C4-2B (cell line): ENCODE data around the gene UVSSA.

Experiments used
- H3K27ac ChIP-seq: fragments of 450-650 bp; 2 replicates; pipeline ENCODE4 v1.5.1; 2017
- ZFX ChIP-seq: fragments of 450-650 bp; IDR thresholded peaks from 2 replicates; pipeline ENCODE4 v1.6.1; 2017
- TF ChIP-seq, protein P1 (sequence below): fragments of 450-650 bp; conservative IDR thresholded peaks from 2 replicates; pipeline ENCODE4 v1.5.1; 2017; ENCODE audit warnings: mild to moderate bottlenecking

UVSSA gene

DNA sequence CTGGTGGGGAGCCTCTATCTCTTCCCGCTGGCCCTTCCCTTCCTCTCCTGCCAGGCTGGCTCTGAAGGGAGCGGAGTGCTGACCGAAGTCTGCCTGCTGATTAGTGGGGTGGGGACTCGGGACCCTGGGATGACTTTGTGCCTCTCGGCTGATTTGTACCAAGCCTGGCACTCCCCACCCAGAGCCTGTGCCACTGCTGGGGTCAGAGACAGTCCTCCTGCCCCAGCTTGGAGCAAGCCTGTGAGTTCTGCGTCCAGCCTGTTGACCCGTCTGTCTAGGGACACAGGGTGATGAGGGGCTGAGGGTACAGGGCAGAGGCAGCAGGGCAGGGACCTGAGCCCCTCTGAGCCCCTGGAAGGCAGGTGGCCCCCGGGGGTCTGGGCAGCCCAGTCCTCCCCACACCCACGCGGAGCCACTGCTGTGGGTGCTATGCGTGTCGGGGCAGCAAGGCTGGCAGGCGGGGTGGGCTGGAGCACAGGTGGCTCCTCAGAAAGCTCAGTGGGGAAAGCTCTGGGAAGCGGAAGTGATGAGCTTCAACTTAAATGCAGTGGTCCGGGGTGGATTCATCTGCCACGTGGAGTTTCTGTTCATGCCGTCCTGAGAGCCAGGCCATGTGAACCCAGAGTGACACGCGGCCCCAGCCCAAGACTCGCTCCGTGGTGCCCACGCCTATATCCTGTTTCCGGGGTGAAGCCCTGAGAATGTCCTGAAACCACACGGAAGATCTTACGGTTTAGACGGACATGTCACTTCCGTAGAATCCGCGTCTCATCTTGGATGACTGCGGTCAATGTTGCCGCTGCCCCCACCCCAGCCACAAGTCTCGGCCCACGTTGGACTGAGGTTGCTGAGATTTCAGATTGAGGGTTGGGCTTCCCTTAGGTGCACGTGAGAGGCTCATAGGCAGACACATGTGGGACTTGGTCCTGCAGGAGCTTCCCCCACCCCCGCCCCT lies 21.1 kb upstream of the UVSSA start:
- no peak for TF ChIP-seq ZFX
- TF ChIP-seq, protein P1, sequence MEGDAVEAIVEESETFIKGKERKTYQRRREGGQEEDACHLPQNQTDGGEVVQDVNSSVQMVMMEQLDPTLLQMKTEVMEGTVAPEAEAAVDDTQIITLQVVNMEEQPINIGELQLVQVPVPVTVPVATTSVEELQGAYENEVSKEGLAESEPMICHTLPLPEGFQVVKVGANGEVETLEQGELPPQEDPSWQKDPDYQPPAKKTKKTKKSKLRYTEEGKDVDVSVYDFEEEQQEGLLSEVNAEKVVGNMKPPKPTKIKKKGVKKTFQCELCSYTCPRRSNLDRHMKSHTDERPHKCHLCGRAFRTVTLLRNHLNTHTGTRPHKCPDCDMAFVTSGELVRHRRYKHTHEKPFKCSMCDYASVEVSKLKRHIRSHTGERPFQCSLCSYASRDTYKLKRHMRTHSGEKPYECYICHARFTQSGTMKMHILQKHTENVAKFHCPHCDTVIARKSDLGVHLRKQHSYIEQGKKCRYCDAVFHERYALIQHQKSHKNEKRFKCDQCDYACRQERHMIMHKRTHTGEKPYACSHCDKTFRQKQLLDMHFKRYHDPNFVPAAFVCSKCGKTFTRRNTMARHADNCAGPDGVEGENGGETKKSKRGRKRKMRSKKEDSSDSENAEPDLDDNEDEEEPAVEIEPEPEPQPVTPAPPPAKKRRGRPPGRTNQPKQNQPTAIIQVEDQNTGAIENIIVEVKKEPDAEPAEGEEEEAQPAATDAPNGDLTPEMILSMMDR: no peak
- no peak overlapping the region for H3K27ac ChIP-seq

DNA sequence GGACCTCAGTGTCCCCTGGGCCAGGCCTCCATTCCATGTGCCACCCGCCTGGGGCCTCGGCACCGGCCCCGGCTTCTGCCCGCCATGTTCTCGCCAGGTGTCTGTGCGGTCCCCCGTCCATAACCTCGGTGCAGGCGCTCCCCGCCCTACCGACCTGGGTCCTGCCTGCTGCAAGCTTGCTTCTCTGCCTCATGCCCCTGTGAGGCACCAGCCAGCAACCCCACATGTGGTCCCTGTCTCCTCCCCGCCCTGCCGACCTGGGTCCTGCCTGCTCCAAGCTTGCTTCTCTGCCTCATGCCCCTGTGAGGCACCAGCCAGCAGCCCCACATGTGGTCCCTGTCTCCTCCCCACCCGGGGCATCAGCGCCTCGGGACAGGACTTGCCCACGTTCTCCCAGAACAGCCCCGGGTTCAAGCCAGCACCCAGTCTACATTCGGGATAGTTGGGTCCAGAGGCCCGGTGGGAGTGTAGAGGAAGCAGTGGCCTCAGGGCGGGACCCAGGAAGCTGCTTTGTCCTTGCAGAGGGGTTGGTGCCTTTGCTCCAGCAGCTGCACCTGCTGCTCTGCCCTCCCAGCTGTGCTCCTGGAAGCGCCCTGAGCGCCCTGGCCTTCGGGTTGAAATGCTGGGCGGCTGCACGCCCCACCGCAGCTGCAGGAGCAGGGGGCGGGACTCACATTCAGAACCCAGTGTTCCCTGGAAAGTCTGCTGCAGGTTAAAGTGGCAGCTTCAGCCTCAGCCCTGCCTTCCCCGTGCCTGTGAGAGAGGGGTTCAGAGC lies 20.1 kb upstream of the UVSSA start:
- TF ChIP-seq, protein P1: no peak
- no peak for TF ChIP-seq ZFX
- no peak overlapping the region for H3K27ac ChIP-seq

DNA sequence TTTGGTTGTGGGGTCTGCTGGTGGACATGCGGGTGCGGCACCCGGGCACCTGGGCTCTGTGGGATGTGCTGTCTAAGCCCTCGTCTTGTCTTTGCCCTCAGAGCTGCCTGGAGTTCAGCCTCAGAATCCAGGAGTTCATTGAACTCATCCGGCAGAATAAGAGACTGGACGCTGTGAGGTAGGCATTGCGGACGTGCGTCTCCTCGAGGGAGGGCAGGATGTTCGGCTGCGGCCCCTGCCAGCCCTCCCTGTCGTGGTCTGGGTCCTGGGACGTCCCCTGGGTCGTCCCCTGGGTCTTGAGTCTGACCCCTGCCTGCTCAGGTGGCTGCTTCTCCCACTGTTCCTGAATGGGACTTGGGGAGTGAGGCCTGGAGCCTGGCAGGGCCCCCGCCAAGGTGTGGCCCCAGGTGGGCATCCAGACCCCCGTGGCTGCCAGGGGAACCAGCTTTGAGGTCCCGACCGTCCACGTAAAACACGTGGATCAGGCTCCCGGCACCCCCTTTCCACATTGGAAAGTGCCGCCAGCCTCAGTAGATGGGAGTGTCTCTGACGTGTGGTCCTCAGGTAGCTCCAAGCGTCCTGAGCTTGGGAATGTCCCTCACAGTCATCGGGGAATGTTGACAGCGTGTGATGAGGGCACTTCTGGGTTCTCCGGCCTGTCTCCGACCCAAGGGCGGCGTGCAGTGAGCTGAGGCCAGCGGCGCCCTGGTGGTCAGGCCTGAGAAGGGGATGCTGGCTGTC lies 19.3 kb upstream of the UVSSA start:
- TF ChIP-seq, protein P1: no peak
- TF ChIP-seq ZFX: no peak
- H3K27ac ChIP-seq: no peak overlapping the region

DNA sequence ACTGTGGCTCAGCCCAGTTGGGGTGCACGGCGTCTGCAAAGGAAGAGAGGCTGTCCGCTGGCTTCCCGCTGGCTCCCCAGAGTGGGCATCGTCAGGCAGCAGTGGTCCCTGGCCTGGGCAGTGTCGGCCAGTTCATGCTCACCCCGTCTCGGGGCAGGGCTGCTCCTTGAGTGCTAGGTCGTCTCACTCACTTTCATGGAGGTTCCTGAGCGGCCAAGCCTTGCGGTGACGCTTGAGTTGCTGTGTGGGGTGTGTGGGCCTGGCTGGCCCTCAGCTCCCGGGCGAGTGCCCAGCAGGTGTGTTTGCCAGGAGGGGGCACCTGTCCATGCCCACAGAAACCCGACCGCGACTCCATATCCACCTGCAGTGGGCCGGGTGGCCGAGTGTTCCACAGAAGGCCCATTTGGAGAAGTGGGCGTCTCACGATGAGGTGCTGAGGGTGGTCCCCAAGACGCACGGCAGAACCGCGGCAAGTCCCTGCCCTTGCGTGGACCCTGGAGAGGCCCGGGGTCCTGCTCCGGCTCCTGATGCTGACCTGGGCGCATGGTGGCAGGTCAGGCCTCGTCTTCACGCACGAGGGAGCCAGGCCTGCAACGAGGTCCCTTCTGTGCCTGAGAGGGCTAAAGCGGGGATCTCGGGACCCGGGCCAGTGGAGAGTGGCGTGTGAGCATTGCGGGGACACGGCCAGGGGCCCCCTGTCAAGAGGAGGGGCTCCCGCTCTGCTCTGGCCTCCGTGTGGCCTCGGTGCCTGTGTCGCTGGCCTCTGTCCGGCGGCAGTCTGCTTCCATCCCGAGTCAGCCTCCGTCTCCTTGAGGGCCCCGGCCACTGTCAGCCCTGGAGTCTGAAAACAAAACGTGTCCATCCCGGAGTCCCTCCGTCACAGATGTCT lies 18.5 kb upstream of the UVSSA start:
- H3K27ac ChIP-seq: no peak overlapping the region
- no peak for TF ChIP-seq ZFX
- TF ChIP-seq, protein P1: no peak

DNA sequence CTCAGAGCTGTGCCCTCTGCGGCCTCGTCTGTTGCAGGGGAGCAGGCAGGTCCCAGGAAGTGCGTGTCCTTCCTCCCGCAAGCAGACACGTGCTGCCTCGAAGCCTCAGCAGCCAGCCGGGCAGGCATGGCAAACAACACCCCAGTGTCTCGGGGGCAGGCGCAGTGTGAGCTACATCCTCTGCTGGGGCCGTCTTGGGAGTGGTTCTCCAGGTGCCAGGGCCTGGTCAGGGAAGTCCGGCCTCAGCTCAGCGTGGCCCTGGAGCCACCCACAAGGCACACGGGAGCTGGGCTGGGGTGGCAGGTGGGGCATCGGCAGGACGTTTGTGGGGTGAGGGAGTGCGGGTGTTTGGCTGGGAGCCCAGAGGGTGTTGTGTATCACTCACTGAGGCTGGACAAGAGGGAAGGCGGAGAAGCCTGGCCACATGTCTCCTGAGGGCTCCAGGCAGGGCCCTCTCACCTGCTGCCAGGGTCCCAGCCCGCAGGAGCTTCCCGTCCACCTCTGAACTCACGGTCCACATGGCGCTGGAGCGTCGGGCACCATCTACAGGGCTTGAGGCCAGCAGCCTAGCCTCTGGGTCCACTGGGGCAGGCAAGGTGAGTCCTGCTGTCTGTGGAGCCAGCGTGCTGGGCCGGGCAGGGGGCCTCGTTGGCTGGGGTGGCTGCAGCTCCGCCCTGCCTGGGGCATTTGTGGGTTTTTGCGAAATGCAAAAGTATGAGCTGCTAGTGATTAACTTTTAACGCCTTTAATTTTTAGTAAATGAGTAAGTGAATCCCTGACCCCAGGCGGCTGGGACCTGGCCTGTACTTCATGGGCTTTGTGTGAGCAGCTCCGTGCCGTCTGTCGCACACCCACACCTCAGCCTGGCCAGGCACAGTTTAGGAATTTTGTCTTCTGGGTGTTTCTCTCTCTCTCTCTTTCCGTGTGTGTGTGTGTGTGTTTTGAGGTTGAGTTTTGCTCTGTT lies 17.3 kb upstream of the UVSSA start:
- TF ChIP-seq, protein P1: no peak
- TF ChIP-seq ZFX: no peak
- H3K27ac ChIP-seq: no peak overlapping the region
